ENCODE data around the gene ELMO3. TPM values are rescaled to one million over a fixed set of nuclear protein-coding genes. Genes with fewer than 3 reads are reported as not detected.
A peak's percentile ranks its signal among the peaks of the same experiment; 100 is the strongest.

Gene ELMO3, protein sequence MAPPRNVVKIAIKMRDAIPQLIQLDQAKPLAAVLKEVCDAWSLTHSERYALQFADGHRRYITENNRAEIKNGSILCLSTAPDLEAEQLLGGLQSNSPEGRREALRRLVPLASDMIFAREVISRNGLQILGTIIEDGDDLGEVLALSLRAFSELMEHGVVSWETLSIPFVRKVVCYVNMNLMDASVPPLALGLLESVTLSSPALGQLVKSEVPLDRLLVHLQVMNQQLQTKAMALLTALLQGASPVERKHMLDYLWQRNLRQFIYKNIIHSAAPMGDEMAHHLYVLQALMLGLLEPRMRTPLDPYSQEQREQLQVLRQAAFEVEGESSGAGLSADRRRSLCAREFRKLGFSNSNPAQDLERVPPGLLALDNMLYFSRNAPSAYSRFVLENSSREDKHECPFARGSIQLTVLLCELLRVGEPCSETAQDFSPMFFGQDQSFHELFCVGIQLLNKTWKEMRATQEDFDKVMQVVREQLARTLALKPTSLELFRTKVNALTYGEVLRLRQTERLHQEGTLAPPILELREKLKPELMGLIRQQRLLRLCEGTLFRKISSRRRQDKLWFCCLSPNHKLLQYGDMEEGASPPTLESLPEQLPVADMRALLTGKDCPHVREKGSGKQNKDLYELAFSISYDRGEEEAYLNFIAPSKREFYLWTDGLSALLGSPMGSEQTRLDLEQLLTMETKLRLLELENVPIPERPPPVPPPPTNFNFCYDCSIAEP
- 0.16 TPM for total RNA-seq

DNA sequence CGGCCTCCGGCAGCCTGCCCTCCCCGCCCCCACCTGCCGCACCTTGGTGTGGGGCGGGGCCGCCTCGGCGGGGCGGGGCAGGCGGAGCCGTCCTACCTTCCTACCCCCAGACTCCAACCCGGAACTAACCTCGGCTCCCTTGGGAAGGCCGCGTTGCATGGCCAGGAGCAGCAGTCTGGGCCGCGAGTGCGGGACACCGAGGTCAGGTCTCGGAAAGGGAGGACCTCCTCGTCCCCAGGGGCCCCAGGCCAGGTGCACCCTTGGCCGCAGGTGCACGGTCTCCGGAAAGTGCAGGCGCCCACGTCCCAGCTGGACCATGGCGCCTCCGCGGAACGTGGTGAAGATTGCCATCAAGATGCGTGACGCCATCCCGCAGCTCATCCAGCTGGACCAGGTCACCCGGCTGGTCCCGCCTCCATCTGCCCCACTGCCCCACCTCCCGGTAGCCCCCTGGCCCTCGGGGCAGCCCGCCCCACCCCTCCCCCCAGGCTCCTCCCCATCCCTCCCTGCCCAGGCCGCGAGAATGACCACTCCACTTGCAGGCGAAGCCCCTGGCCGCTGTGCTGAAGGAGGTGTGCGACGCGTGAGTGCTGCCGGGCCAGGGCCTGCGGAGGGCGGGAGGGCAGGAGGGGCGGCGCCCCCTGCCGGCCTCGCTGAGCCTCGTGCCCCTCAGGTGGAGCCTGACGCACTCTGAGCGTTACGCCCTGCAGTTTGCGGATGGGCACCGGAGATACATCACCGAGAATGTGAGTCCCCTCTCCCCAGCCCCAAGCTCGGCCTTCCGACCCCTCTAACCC, at the start of gene ELMO3:
Gene ELMO3 (plus strand): TSS at position 121 of the 797 bp plus-strand sequence. CDS start 196 bp downstream, at position 317.
- no peak for DNase-seq

DNA sequence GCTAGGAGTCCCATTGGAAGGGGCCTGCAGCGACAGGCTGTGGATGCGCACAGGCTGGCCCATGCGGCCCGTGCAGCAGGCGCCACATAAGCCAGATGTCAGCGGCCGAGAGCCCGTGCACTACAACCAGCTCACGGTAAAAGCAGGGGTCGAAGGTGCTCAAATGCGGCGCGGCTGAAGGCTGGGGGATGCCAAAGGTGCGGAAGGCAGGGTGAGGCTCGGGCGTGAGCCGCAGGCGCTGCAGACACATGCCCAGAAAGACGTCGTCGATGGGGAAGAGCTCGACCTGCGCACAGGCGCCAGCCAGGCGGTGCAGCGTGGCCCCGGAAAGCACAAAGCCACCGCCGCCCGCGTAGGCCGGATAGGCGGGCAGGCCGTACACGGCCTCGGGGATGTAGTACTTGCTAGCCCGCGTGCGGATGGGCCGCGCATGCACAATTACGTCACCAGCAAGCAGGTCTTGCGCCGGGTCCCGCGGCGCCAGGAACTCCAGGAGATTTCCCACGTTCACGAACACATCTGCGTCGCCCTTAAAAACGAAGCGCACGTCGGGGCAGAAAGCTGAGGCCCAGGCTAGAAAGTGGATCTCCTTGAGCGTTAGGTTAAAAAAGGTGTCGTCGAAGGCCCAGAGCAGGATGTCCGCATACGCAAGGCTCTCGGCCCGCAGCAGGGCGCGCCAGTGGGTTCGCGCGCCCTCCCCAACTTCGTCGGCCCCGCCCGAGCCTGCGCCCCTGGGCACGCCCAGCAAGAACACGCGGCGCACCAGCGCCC, 49.5 kb upstream of the ELMO3 start:
- no peak for DNase-seq

DNA sequence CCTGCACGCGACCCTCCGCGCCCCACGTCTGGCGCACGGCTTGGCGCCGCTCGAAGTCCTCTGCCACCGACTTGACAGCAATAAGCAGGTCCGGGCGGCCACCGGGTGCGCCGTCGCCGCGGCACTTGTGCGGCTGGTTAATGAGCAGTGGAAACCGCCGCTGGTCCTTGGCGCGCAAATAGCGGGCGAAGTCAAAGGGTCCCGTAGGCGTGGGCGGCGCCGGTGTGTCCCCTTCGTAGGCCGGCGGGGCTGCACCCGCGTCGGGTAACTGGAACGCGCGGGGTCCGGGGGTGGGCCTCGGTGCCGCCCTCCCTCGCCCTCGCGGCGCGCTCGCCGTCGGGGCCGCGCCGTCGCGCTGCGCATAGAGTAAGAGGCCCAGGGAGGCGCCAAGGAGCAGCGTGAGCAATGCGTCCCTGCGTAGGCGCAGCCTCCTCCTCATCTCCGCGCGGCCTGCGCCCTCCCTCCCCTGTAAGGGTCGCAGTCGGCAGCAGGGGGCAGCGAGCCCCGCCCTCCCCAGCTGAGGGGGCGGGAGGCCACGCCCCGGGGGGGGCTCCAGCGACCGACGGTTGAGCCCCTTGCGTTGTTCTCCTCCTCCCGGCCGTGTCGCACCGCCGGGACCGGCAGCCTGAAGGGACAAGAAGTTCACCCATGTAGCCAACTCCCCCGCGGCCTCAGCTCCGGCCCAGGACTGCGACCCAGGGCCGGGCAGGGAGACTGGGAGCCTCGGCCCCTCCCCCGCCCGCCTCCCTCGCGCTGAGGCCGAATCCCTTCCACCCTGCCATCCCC, 48.7 kb upstream of the ELMO3 start:
- no peak for DNase-seq

DNA sequence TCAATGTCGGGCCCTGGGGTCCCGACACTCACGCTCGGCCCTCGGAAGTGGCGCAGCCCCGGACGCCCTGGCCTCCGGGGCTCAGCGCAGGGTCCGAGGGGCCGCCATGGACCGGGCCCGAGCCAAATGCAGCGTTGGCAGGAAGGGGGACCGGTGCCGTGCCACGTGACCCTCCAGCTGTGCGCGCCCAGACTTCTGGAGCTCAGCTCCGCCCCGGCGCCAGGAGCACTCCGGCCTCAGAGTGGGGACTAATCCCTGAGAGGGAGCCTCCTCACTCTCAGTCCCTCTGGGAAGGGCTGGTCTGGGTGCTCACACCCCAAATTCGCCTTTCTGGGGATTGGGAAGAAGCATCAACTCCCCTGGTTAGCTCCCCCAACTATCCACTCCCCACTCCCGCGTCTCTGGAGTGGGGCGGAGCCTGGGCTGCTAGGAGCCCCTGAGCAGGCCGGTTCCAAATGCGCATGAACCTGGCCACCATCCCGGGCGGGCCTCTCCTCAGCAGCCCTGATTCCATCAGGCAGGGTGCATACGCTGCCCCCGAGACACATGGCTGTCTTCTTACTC, 48.0 kb upstream of the ELMO3 start, which contains the start of gene B3GNT9:
Gene B3GNT9 (minus strand): TSS at position 166 of the 564 bp plus-strand sequence. CDS start 513 bp downstream, outside the sequence.
- no peak for DNase-seq

DNA sequence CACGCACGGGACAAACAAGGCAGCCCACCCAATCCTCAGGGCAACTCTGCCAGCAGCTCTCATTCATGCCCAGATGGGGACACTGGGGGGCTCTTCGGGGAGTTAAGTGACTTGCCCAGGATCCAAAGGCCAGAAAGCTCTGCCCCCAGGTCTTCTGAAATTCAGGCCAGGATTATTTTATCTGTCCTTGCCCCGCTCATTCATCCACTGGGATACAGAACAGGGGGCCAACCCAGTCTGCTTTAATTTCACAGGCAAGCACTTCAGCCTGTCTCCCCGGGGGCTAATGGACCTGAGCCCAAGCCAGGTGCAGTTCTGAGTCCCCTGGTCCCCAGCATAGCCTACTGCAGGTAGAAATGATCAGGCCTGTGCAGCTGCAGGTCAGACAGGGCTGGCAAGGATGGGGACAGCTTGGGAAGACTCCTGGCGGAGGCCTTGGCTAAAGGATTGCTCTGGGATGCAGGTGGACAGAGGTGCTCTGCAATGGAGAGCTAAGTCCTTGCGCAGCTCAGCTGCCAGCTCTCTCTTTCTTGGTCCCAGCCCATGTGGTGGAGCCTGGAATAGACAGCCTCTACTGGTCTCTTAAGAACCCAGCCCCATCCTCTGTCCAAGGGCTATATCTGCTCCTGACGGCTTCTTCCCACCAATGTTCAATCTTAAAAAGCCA, 47.4 kb upstream of the ELMO3 start:
- no peak for DNase-seq

DNA sequence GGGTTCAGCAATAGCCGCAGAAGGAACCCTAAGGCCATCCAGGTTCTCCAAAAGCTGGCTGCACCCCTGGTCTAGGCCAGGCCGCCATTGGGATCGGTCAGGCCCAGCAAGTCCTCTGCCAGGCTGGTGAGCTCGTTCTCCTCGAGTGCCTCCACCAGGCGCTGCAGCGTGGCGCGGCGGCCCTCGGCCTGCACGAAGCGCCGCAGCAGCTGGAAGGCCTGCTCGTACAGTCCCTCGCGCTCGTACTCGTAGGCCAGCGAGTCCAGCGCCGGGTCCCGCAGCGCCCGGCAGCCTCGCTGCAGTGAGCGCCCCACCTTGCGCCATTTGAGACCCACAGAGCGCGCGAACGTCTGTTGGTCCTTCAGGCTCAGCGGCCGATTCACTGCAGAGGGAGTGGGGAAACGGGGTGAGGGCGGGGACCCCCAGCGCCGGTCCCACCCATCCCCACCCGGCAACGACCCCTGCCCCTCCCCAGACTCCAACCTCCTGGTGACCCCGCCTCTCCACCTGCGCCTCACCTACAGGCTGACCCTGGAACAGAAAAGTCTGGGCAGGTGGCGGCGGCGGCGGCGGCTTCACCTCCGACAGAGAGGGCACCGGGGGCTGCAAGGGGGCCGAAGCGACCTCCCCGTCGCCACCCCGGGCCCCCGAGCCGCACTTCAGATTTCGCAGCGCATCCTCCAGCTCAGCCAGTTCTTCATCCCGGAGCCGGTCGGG, 44.2 kb upstream of the ELMO3 start:
- DNase-seq: no peak

DNA sequence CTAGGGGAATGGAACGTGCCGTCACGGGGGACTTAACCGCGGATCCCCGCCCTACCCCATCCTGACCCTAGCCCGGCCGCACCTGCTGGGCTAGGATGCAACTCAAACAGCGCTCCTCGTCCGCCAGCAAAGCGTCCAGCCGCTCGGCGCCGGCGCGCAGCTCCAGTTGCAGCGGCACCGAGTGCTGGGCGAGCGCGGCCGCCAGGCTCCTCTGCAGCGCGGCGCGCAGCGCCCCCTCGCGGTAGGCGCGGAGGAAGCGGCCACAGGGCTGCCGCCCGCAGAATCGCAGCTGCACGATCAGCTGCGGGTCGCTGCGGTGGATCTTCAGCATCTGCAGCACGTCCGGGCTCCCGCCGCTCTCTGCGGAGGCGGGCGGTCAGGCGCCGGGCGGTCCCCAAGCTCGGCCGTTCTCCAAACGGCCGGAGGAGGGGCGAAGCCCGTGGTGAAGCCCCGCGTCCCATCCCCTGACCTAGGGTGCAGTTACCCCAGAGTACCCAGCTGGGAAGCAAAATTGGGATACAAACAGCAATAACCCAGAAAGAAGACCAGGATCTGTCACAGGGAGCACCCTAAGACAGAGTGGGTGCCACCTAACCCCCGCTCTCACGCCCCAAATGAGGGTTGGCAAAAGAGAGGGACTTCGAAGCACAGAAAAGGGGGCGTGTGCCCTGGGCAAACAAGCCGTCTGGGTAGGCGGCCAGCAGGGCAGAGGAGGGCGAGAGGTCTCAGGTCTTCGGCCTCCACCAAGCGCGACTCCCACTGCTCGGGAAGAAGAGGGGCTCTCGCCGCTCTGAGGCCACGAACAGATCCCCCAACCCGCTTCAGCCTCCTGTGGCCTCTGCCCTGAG, 43.4 kb upstream of the ELMO3 start:
- peak; percentile 69 for DNase-seq

DNA sequence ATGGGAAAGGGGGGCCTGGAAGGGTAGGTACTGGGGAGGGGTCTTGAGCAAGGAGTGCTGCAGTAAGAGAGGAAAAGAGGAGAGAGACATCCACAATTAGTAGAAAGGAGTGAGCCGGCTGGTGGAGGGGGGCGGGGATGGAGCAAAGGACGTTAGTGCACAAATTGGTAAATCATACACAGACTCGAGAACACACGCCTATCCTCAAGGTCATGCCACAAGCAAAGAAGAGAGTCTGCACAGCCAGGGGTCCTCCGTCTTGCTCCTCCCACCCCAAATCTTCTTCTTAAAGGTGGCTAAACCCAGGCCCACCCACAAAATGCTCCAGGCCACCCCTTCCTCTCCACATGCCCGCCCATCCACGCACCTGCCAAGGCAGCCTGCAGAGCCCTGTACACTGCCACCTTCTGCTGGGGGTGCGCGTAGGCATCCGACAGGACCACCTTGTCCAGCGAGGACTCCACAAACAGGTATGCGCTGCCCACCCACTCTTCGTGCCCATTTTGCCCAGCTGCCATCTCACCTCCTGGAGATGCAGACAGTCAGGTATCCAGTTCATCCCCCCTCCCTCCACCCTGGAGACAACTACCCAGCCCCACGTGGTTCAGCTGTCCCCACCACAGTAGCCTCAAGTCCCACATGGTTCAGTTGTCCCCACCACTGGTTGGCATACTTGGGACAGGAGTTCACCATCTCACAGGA, 42.6 kb upstream of the ELMO3 start:
- no peak for DNase-seq

DNA sequence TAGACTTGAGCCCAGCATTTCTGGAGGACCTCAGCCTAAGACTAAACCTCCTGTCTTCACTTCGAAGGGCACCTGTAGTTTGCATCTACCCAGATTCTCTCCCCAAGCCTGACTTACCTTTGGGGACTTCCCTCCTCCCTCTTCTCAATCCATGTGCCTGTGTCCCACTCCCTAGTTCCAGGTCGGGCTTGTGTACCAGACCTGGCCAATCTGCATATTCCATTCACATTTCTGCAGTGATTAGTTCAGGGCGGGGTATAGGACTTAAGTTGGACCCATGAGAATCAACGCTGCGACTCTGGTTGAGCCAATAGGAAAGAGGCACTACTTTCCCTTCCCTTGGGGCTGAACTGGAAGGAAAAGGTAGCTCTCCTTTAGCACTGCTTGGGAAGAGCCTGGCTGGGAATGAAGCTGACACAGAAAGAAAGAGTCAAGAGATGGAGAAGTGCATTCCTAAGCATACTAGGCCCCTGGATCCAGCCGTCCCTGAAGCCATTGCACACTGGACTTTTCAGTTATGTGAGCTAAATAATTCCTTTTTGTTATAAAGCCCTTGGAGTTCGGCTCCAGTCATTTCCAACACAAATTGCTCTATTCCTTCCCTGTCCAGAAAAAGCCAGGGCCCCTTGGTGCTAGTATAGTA, 41.7 kb upstream of the ELMO3 start:
- no peak for DNase-seq

DNA sequence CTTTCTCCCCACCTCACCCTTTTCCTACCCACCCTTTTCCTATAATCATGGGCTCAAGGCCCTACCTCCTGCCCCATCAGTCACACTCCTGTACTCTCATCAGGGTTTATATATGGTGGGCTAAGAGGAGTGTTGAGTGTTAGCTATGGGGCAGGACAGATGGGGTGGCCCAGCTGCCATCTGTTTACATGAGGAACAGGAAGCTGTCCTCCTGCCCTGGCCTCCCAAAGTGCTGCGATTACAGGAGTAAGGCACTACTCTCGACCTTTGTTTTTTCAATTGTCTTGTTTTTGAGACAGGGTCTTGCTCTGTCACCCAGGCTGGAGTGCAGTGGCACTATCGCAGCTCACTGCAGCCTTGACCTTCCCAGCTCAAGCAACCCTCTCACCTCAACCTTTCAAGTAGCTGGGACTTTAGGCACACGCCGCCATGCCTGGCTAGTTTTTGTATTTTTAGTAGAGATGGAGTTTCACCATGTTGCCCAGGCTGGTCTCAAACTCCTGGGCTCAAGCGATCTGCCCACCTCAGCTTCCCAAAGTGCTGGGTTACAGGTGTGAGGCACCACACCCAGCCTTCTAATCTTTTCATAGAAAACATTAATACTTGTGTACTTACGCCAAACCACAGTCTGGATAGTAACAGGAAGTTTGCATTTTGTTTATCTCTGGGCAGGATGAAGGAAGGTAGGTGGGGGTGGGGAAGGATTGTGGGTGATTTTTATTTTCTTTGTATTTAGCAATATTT, 40.9 kb upstream of the ELMO3 start:
- DNase-seq: no peak

DNA sequence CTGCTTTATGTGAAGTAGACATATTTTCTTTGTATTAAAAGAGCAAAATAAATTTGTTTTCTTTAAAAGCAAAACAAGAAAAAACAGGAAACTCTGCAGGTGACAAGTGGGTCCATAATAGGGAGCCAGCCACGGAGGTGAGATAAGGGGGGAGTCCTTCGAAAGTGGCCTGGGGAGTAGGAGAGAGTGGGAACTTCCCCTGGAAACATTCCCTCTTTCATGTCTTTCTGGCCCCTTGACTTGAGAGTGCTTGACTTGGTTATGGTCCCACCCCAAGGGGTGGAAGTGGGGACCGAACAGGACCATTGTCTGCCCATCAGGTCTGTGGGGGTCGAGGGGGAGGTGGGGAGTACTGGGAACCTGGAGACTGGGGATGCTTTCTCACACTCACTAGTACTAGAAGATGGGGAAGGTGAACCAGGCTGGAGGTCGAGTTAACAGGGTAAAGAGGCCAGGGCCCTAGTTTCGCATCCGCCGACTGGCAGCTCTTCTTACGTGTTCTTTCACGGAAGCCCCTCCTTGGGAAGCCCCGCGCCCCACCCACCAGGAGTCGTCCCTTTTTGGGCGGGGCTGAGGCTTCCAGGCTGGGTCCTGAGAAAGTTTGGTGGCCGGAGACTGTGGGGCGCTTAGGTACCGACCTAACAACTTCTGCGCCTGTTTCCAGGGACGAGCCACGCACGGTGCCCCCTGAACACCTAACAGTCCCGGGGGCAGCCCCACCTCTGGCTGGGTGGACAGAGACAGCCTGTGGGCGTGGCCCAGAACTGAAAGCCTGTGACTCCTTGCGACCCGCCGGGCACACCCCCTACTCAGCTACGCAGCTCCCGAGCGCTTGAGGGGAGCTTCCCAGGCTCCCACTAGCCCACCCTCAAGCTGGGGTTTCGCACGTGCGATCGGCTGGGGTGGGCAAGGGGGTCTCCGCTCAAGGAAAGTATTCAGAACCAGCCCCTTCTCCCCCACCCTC, 40.0 kb upstream of the ELMO3 start:
- DNase-seq: no peak

DNA sequence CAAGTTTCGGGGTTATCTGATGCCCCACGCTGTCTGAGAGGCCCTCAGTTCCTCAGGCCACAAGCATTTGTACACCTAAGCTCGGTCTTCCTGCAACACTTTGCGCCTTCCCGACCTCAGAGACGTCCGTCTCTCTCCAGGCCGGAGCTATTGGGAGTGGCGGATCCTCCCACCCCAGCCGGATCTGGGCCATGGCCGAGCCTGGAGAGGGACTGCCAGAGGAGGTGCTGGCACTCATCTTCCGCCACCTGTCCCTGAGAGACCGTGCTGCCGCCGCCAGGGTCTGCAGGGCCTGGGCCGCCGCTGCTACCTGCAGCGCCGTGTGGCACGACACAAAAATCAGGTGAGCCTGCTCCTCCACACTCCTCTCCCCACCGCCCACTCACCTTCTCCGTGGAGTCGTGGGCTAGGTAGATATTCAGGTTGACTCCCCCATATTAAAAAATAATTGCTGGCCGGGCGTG, 37.3 kb upstream of the ELMO3 start:
- no peak for DNase-seq

DNA sequence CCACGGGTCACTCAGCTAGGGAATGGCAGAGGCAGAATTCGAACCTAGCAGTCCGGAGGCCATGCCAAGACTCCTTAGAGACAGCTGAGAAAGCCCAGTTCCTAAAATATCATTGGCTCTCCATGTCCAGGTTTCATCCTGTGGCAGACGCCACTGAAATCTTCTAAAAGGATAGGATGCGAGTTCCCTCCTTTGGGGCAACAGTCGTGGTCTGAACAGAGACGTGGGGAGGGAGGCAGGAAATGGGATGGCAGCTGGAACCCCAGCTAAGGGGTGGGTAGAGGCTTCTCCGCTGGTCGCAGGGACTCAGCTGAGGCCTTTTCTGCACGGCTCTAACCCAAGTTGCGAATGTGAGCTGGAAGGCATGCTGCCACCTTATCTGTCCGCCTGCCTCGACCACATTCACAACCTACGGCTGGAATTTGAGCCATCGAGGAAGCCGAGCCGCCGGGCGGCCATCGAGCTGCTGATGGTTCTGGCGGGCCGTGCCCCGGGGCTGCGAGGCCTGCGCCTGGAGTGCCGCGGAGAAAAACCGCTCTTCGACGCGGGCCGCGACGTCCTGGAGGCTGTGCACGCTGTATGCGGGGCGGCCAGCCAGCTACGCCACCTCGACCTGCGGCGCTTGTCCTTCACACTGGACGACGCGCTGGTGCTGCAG, 36.3 kb upstream of the ELMO3 start:
- DNase-seq: no peak

DNA sequence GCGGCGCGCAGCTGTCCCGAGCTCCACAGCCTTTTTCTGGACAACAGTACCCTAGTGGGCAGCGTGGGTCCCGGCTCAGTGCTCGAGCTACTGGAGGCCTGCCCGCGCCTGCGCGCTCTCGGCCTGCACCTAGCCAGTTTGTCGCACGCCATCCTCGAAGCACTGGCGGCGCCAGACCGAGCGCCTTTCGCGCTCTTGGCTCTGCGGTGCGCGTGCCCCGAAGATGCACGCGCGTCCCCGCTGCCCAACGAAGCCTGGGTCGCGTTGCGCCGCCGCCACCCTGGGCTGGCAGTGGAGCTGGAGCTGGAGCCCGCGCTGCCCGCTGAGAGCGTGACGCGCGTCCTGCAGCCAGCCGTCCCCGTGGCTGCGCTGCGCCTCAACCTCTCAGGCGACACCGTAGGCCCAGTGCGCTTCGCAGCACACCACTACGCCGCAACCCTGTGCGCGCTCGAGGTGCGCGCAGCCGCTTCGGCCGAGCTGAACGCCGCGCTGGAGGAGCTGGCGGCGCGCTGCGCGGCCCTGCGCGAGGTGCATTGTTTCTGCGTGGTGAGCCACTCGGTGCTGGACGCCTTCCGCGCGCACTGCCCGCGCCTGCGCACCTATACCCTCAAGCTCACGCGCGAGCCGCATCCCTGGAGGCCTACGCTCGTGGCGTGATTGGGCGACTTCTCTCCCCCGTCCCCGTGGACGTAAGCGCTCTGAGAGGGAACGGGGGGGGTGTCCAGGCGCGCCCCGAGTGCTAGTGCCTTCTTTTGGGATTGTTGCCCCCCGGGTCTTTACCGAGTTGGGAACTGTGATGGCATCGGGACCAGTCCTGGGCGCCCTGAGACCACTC, 35.5 kb upstream of the ELMO3 start:
- peak; percentile 80 for DNase-seq

Measured in occipital lobe (tissue), 2 donors.